ENCODE measurements around the gene WDR49. TPM values are rescaled to one million over a fixed set of nuclear protein-coding genes. Genes with fewer than 3 reads are reported as not detected.

WDR49 gene
- total RNA-seq = under 1 TPM; 0.24 to 0.28 TPM

GRCh38 chr3:167653760-167654159 lies at the start of gene WDR49:
TSS of gene WDR49 (minus strand) at chr3:167653942. CDS start at chr3:167653425, 517 bp downstream.

GRCh38 chr3:167473863-167474262 lies 179.9 kb downstream of the WDR49 start, which contains the start of gene SERPINI2:
TSS of gene SERPINI2 (minus strand) at chr3:167474042. CDS start at chr3:167471834, 2,208 bp downstream.

Other genes starting within 250 kb of the WDR49 start
- gene SERPINI2, start 179.9 kb downstream of the WDR49 start, total RNA-seq = not detected
- 10 to 100 TPM; 59.3 to 59.4 TPM for gene PDCD10, start 81.0 kb upstream of the WDR49 start, total RNA-seq
- 1 to 10 TPM; 1.3 to 1.7 TPM for gene SERPINI1, start 81.8 kb upstream of the WDR49 start, total RNA-seq